Measurements from ENCODE around the gene ZNF185. TPM values are rescaled to one million over a fixed set of nuclear protein-coding genes. Genes with fewer than 3 reads are reported as not detected.

ZNF185 gene
- total and polyA plus RNA-seq, 4 experiments from 2014 or later = 2.0 to 2.9 (median 2.4) TPM

GRCh38 chrX:152884171-152884570, 13.7 kb upstream of the ZNF185 start:
- H3K36me3 ChIP-seq (ENCODE audit: insufficient read depth, low read length) = no peaks in the 10 kb centered on the region
- ChIA-PET CTCF (ENCODE audit: partially characterized antibody) (no interaction called here), POLR2A (ENCODE audit: partially characterized antibody) (no interaction called here)
- no peaks in the 10 kb centered on the region for H3K4me1 ChIP-seq (ENCODE audit: insufficient read depth, low read length)
- H3K4me3 ChIP-seq (ENCODE audit: low read length in 2 of 2) = no peak overlapping the region
- Mint-ChIP-seq H3K4me1 (no peaks in the 10 kb centered on the region), H3K27me3 (peaks cover 1 to 7% of the 10 kb centered on the region in 2 donors), H3K36me3 (peaks cover 0 to 4% of the 10 kb centered on the region in 2 donors), H3K4me3 (no peak overlapping the region), H3K9me3 (no peaks in the 10 kb centered on the region), H3K27ac (no peak overlapping the region)
- H3K9me3 ChIP-seq (ENCODE audit: control insufficient read depth in 1 of 2, low read length in 2 of 2) = no peaks in the 10 kb centered on the region
- no peak for DNase-seq
- intact Hi-C loops (cut with micrococcal nuclease) = no loop called here
- H3K27me3 ChIP-seq (ENCODE audit: insufficient read depth, low read length) = no peaks in the 10 kb centered on the region
- no peak overlapping the region for H3K27ac ChIP-seq (ENCODE audit: low read depth, low read length)

DNA sequence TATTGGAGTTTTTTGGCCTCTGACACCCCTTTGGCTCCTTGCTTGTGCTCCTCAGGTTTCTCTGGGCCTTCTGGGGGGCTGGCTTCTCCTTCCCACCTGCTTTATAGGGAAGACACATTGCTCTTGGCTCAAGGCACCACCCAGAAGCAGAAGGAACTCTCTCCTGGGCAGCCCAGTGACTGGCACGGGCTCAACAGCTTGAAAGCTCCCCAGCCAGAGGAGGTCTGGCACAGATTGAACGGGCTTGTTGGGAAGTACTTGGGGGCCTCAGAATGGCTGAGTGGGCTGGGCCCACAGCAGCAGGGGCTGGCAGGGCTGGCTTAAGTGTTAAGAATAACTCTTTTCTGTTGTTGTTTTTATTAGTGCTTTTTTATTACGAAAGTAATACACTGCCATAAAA, 11.2 kb upstream of the ZNF185 start:
- H3K9me3 ChIP-seq (ENCODE audit: control insufficient read depth in 1 of 2, low read length in 2 of 2) = no peaks in the 10 kb centered on the region
- Mint-ChIP-seq H3K27ac (no peak overlapping the region), H3K27me3 (peaks cover 5 to 23% of the 10 kb centered on the region in 2 donors), H3K9me3 (no peaks in the 10 kb centered on the region), H3K4me3 (no peak overlapping the region), H3K36me3 (peaks cover 0 to 4% of the 10 kb centered on the region in 2 donors), H3K4me1 (no peaks in the 10 kb centered on the region)
- no peaks in the 10 kb centered on the region for H3K36me3 ChIP-seq (ENCODE audit: insufficient read depth, low read length)
- ChIA-PET POLR2A (ENCODE audit: partially characterized antibody) (no interaction called here), CTCF (ENCODE audit: partially characterized antibody) (no interaction called here)
- H3K27ac ChIP-seq (ENCODE audit: low read depth, low read length) = no peak overlapping the region
- intact Hi-C loops (cut with micrococcal nuclease) = no loop called here
- peaks cover 4% of the 10 kb centered on the region for H3K27me3 ChIP-seq (ENCODE audit: insufficient read depth, low read length)
- DNase-seq = no peak
- H3K4me3 ChIP-seq (ENCODE audit: low read length in 2 of 2) = no peak overlapping the region
- H3K4me1 ChIP-seq (ENCODE audit: insufficient read depth, low read length) = no peaks in the 10 kb centered on the region

GRCh38 chrX:152892499-152892898, 5.4 kb upstream of the ZNF185 start:
- H3K4me3 ChIP-seq (ENCODE audit: low read length in 2 of 2) = no peak overlapping the region
- no peaks in the 10 kb centered on the region for H3K36me3 ChIP-seq (ENCODE audit: insufficient read depth, low read length)
- H3K27me3 ChIP-seq (ENCODE audit: insufficient read depth, low read length) = peaks cover 4% of the 10 kb centered on the region
- no peaks in the 10 kb centered on the region for H3K9me3 ChIP-seq (ENCODE audit: control insufficient read depth in 1 of 2, low read length in 2 of 2)
- H3K4me1 ChIP-seq (ENCODE audit: insufficient read depth, low read length) = no peaks in the 10 kb centered on the region
- no peak for DNase-seq
- Mint-ChIP-seq H3K27me3 (peaks cover 14 to 33% of the 10 kb centered on the region in 2 donors), H3K9me3 (no peaks in the 10 kb centered on the region), H3K27ac (no peak overlapping the region), H3K4me3 (no peak overlapping the region), H3K4me1 (peaks cover 0 to 5% (median under 1%) of the 10 kb centered on the region in 4 donors), H3K36me3 (peaks cover 0 to 4% of the 10 kb centered on the region in 2 donors)
- ChIA-PET CTCF (ENCODE audit: partially characterized antibody) (no interaction called here), POLR2A (ENCODE audit: partially characterized antibody) (no interaction called here)
- H3K27ac ChIP-seq (ENCODE audit: low read depth, low read length) = no peak overlapping the region
- intact Hi-C loops (cut with micrococcal nuclease) = no loop called here

DNA sequence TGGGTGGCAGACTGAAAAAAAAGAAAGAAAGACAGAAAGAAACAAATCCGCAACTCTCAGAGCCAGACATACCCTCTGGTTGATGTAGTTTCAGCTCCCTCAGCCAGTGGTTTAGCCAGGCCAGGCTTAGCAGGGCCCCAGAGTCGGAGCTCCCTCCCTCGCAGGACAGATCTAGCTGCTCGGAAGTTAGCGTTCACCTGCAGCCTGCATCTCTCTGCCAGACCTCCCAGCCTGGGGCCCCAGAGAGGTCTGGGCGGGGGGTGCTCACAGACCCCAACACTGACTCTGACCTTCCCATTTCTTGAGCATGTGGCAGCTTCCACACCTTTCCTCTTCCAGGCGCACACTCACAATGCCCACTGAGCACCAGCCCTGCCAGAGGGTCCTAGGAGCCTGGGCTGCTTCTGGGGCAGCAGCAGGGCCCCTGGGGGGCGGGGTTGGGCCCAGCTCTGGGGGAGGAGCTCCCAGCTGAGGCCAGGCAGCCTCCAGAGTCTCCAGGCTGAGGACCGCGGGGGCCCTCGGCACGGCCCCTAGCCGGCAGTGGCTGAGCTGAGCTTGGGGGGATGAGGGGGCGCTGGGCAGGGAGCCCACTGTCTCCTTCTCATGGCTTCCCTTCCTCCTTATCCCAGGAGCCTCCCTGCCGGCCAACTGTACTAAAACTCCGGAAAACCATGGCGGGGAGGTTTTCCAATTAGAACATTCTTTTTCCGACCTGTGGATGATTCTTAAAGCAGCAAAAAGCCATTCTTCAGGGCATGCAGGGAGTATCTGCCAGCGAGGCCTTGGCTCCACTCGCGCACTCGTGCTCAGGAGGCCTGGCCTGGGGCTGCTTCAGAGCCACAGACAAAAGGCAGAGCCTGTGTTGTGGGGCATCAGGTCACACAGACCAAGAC, 4.6 kb upstream of the ZNF185 start:
- H3K36me3 ChIP-seq (ENCODE audit: insufficient read depth, low read length) = no peaks in the 10 kb centered on the region
- no peak overlapping the region for H3K4me3 ChIP-seq (ENCODE audit: low read length in 2 of 2)
- no peak overlapping the region for H3K4me3 Mint-ChIP-seq
- CTCF ChIA-PET (ENCODE audit: partially characterized antibody) = no interaction called here
- POLR2A ChIA-PET (ENCODE audit: partially characterized antibody) = no interaction called here
- no peak overlapping the region for H3K27ac Mint-ChIP-seq
- H3K9me3 ChIP-seq (ENCODE audit: control insufficient read depth in 1 of 2, low read length in 2 of 2) = no peaks in the 10 kb centered on the region
- intact Hi-C loops (cut with micrococcal nuclease) = no loop called here
- H3K4me1 ChIP-seq (ENCODE audit: insufficient read depth, low read length) = no peaks in the 10 kb centered on the region
- H3K9me3 Mint-ChIP-seq = no peaks in the 10 kb centered on the region
- peaks cover 0 to 5% (median under 1%) of the 10 kb centered on the region in 4 donors for H3K4me1 Mint-ChIP-seq
- H3K36me3 Mint-ChIP-seq = peaks cover 0 to 3% of the 10 kb centered on the region in 2 donors
- H3K27ac ChIP-seq (ENCODE audit: low read depth, low read length) = no peak overlapping the region
- peaks cover 4% of the 10 kb centered on the region for H3K27me3 ChIP-seq (ENCODE audit: insufficient read depth, low read length)
- peaks cover 14 to 31% of the 10 kb centered on the region in 2 donors for H3K27me3 Mint-ChIP-seq
- DNase-seq = no peak

- Histone ChIP-seq H3K4me1 (ENCODE audit: insufficient read depth, low read length) (no peaks in the 10 kb centered on the region), H3K27me3 (ENCODE audit: insufficient read depth, low read length) (peaks cover 4% of the 10 kb centered on the region), H3K36me3 (ENCODE audit: insufficient read depth, low read length) (no peaks in the 10 kb centered on the region), H3K4me3 (ENCODE audit: low read length in 2 of 2) (no peak overlapping the region), H3K9me3 (ENCODE audit: control insufficient read depth in 1 of 2, low read length in 2 of 2) (no peaks in the 10 kb centered on the region), H3K27ac (ENCODE audit: low read depth, low read length) (no peak overlapping the region)
- H3K27ac Mint-ChIP-seq = no peak overlapping the region
- H3K27me3 Mint-ChIP-seq = peaks cover 13 to 28% of the 10 kb centered on the region in 2 donors
- H3K9me3 Mint-ChIP-seq = no peaks in the 10 kb centered on the region
- no peaks in the 10 kb centered on the region for H3K36me3 Mint-ChIP-seq
- ChIA-PET POLR2A (ENCODE audit: partially characterized antibody) (no interaction called here), CTCF (ENCODE audit: partially characterized antibody) (no interaction called here)
- no peak overlapping the region for H3K4me3 Mint-ChIP-seq
- DNase-seq = no peak
- intact Hi-C loops (cut with micrococcal nuclease) = no loop called here
- peaks cover 0 to 5% (median under 1%) of the 10 kb centered on the region in 4 donors for H3K4me1 Mint-ChIP-seq
Measured at GRCh38 chrX:152893980-152894610, 3.8 kb upstream of the ZNF185 start.

GRCh38 chrX:152895121-152895520, 2.7 kb upstream of the ZNF185 start:
- peaks cover 0 to 5% (median under 1%) of the 10 kb centered on the region in 4 donors for H3K4me1 Mint-ChIP-seq
- ChIA-PET CTCF (ENCODE audit: partially characterized antibody) (no interaction called here), POLR2A (ENCODE audit: partially characterized antibody) (no interaction called here)
- H3K36me3 Mint-ChIP-seq = no peaks in the 10 kb centered on the region
- no peaks in the 10 kb centered on the region for H3K9me3 Mint-ChIP-seq
- H3K27me3 ChIP-seq (ENCODE audit: insufficient read depth, low read length) = no peaks in the 10 kb centered on the region
- no peaks in the 10 kb centered on the region for H3K4me1 ChIP-seq (ENCODE audit: insufficient read depth, low read length)
- no peak for DNase-seq
- intact Hi-C loops (cut with micrococcal nuclease) = no loop called here
- H3K9me3 ChIP-seq (ENCODE audit: control insufficient read depth in 1 of 2, low read length in 2 of 2) = no peaks in the 10 kb centered on the region
- H3K27me3 Mint-ChIP-seq = peaks cover 13 to 26% of the 10 kb centered on the region in 2 donors
- H3K4me3 Mint-ChIP-seq = no peak overlapping the region
- H3K36me3 ChIP-seq (ENCODE audit: insufficient read depth, low read length) = no peaks in the 10 kb centered on the region
- no peak overlapping the region for H3K4me3 ChIP-seq (ENCODE audit: low read length in 2 of 2)
- no peak overlapping the region for H3K27ac ChIP-seq (ENCODE audit: low read depth, low read length)
- no peak overlapping the region for H3K27ac Mint-ChIP-seq

- Mint-ChIP-seq H3K27ac (no peak overlapping the region), H3K4me3 (no peak overlapping the region), H3K9me3 (no peaks in the 10 kb centered on the region), H3K27me3 (peaks cover 9 to 22% of the 10 kb centered on the region in 2 donors), H3K36me3 (no peaks in the 10 kb centered on the region), H3K4me1 (peaks cover 0 to 5% (median under 1%) of the 10 kb centered on the region in 4 donors)
- H3K4me3 ChIP-seq (ENCODE audit: low read length in 2 of 2) = no peak overlapping the region
- no peaks in the 10 kb centered on the region for H3K27me3 ChIP-seq (ENCODE audit: insufficient read depth, low read length)
- H3K27ac ChIP-seq (ENCODE audit: low read depth, low read length) = no peak overlapping the region
- POLR2A ChIA-PET (ENCODE audit: partially characterized antibody) = no interaction called here
- CTCF ChIA-PET (ENCODE audit: partially characterized antibody) = no interaction called here
- H3K4me1 ChIP-seq (ENCODE audit: insufficient read depth, low read length) = no peaks in the 10 kb centered on the region
- H3K9me3 ChIP-seq (ENCODE audit: control insufficient read depth in 1 of 2, low read length in 2 of 2) = no peaks in the 10 kb centered on the region
- DNase-seq = no peak
- intact Hi-C loops (cut with micrococcal nuclease) = no loop called here
- no peaks in the 10 kb centered on the region for H3K36me3 ChIP-seq (ENCODE audit: insufficient read depth, low read length)
Measured at GRCh38 chrX:152895724-152896420, 2.0 kb upstream of the ZNF185 start.

Data from CD4-positive, alpha-beta memory T cell (primary cell).